WTC11 (cell line): Measurements from ENCODE around the gene EEIG1. TPM values are rescaled to one million over a fixed set of nuclear protein-coding genes. Genes with fewer than 3 reads are reported as not detected.
A peak's percentile ranks its signal among the peaks of the same experiment; 100 is the strongest.

Experiments used
- ATAC-seq: fragments of 200-7000 bp; cut with Tn5 transposase; 2 replicates; pipeline ENCODE4 v1.10.0; 2021; ENCODE audit warnings: mild to moderate bottlenecking, moderate library complexity
- CTCF ChIA-PET: fragments of 300-600 bp; sonication (Branson Sonifier 250); formaldehyde crosslinking; loops from one replicate; lab custom pipeline; 2021; ENCODE audit warnings: antibody characterized with exemption; lab: Charles Lee
- POLR2A ChIA-PET: fragments of 350-600 bp; sonication (Branson Sonifier 250); formaldehyde crosslinking; loops from one replicate; lab custom pipeline; 2021; ENCODE audit warnings: antibody characterized with exemption; lab: Charles Lee
- DNase-seq: peaks from one replicate; pipeline ENCODE4 v3.0.0; 2021; ENCODE audit warnings: low spot score
- H3K27ac Mint-ChIP-seq: 2 replicates; pipeline ENCODE4 v1.8.0; 2021; ENCODE audit warnings: mixed read lengths
- H3K27me3 Mint-ChIP-seq: 2 replicates; pipeline ENCODE4 v1.8.0; 2021; ENCODE audit warnings: low read depth, mild to moderate bottlenecking, moderate library complexity, mixed read lengths
- H3K36me3 Mint-ChIP-seq: 2 replicates; pipeline ENCODE4 v1.8.0; 2021; ENCODE audit warnings: mixed read lengths
- H3K4me1 Mint-ChIP-seq: 2 replicates; pipeline ENCODE4 v1.8.0; 2022; ENCODE audit warnings: mixed read lengths
- H3K4me3 Mint-ChIP-seq: 2 replicates; pipeline ENCODE4 v1.8.0; 2021; ENCODE audit warnings: mild to moderate bottlenecking, moderate library complexity, mixed read lengths
- H3K9me3 Mint-ChIP-seq: 2 replicates; pipeline ENCODE4 v1.8.0; 2021; ENCODE audit warnings: mixed read lengths
- CBFB ChIP-seq: sonication (generic); formaldehyde crosslinking; IDR thresholded peaks from 2 replicates; pipeline ENCODE4 v1.8.1; 2022; ENCODE audit warnings: mild to moderate bottlenecking, low read depth, missing genetic modification reagents
- CTCF ChIP-seq: fragments of 200-600 bp; IDR thresholded peaks from 2 replicates; pipeline ENCODE4 v1.8.0; 2022; ENCODE audit warnings: antibody characterized with exemption
- ESRRA ChIP-seq: sonication (generic); formaldehyde crosslinking; IDR thresholded peaks from 2 replicates; pipeline ENCODE4 v1.8.1; 2022; ENCODE audit warnings: mild to moderate bottlenecking, missing genetic modification reagents, borderline replicate concordance
- FOXJ3 ChIP-seq: sonication (generic); formaldehyde crosslinking; IDR thresholded peaks from 2 replicates; pipeline ENCODE4 v1.9.0; 2021; ENCODE audit warnings: missing genetic modification reagents, mild to moderate bottlenecking, borderline replicate concordance
- GABPB1 ChIP-seq: sonication (generic); formaldehyde crosslinking; IDR thresholded peaks from 2 replicates; pipeline ENCODE4 v1.8.1; 2023; ENCODE audit warnings: mild to moderate bottlenecking, missing genetic modification reagents
- GTF2I ChIP-seq: fragments of 250-450 bp; sonication (Bioruptor Pico); conservative IDR thresholded peaks from 2 replicates; pipeline ENCODE4 v1.4.0; 2021; ENCODE audit warnings: mild to moderate bottlenecking
- HMGA2 ChIP-seq: fragments of 250-450 bp; sonication (Bioruptor Pico); IDR thresholded peaks from 2 replicates; pipeline ENCODE4 v1.4.0; 2021; ENCODE audit warnings: mild to moderate bottlenecking, moderate library complexity
- MXD4 ChIP-seq: fragments of 250-450 bp; sonication (Bioruptor Pico); IDR thresholded peaks from 2 replicates; pipeline ENCODE4 v1.8.0; 2021; ENCODE audit warnings: mild to moderate bottlenecking, moderate library complexity, borderline replicate concordance
- MYBL2 ChIP-seq: sonication (generic); formaldehyde crosslinking; IDR thresholded peaks from 2 replicates; pipeline ENCODE4 v1.8.1; 2023; ENCODE audit warnings: mild to moderate bottlenecking, moderate library complexity, missing genetic modification reagents
- NFE2L1 ChIP-seq: sonication (generic); formaldehyde crosslinking; IDR thresholded peaks from 2 replicates; pipeline ENCODE4 v1.8.1; 2023; ENCODE audit warnings: missing genetic modification reagents
- NFYB ChIP-seq: sonication (generic); formaldehyde crosslinking; conservative IDR thresholded peaks from 2 replicates; pipeline ENCODE4 v1.8.0; 2022; ENCODE audit warnings: low read depth, missing genetic modification reagents
- NR1H2 ChIP-seq: sonication (generic); formaldehyde crosslinking; IDR thresholded peaks from 2 replicates; pipeline ENCODE4 v1.9.0; 2021; ENCODE audit warnings: mild to moderate bottlenecking, moderate library complexity, missing genetic modification reagents
- NR3C1 ChIP-seq: sonication (generic); formaldehyde crosslinking; conservative IDR thresholded peaks from 2 replicates; pipeline ENCODE4 v1.8.1; 2023; ENCODE audit warnings: low read depth, mild to moderate bottlenecking, missing genetic modification reagents
- OVOL2 ChIP-seq: fragments of 250-450 bp; sonication (Bioruptor Pico); IDR thresholded peaks from 2 replicates; pipeline ENCODE4 v1.9.0; 2021; ENCODE audit warnings: mild to moderate bottlenecking, borderline replicate concordance
- PRDM15 ChIP-seq: sonication (generic); formaldehyde crosslinking; IDR thresholded peaks from 2 replicates; pipeline ENCODE4 v1.8.0; 2022; ENCODE audit warnings: missing genetic modification reagents
- SMAD3 ChIP-seq: sonication (generic); formaldehyde crosslinking; IDR thresholded peaks from 2 replicates; pipeline ENCODE4 v1.8.0; 2022; ENCODE audit warnings: missing genetic modification reagents, mild to moderate bottlenecking, borderline replicate concordance
- SOX15 ChIP-seq: fragments of 250-450 bp; sonication (Bioruptor Pico); IDR thresholded peaks from 2 replicates; pipeline ENCODE4 v1.9.0; 2021; ENCODE audit warnings: mild to moderate bottlenecking
- SP1 ChIP-seq: sonication (generic); formaldehyde crosslinking; conservative IDR thresholded peaks from 2 replicates; pipeline ENCODE4 v1.8.1; 2022; ENCODE audit warnings: missing genetic modification reagents
- TCF7 ChIP-seq: sonication (generic); formaldehyde crosslinking; IDR thresholded peaks from 2 replicates; pipeline ENCODE4 v1.8.0; 2022; ENCODE audit warnings: mild to moderate bottlenecking, low read depth, missing genetic modification reagents, moderate library complexity
- TEAD1 ChIP-seq: sonication (generic); formaldehyde crosslinking; IDR thresholded peaks from 2 replicates; pipeline ENCODE4 v1.8.0; 2022; ENCODE audit warnings: mild to moderate bottlenecking, missing genetic modification reagents
- ZBTB21 ChIP-seq: sonication (generic); formaldehyde crosslinking; IDR thresholded peaks from 2 replicates; pipeline ENCODE4 v1.8.1; 2023; ENCODE audit warnings: mild to moderate bottlenecking, missing genetic modification reagents, borderline replicate concordance
- ZNF263 ChIP-seq: sonication (generic); formaldehyde crosslinking; IDR thresholded peaks from 2 replicates; pipeline ENCODE4 v1.8.1; 2022; ENCODE audit warnings: low read depth, mild to moderate bottlenecking, moderate library complexity, missing genetic modification reagents
- ZNF281 ChIP-seq: sonication (generic); formaldehyde crosslinking; IDR thresholded peaks from 2 replicates; pipeline ENCODE4 v1.8.0; 2023; ENCODE audit warnings: mild to moderate bottlenecking, missing genetic modification reagents
- ZNF317 ChIP-seq: sonication (generic); formaldehyde crosslinking; IDR thresholded peaks from 2 replicates; pipeline ENCODE4 v1.8.1; 2023; ENCODE audit warnings: low read depth, mild to moderate bottlenecking, moderate library complexity, missing genetic modification reagents, borderline replicate concordance
- ZNF416 ChIP-seq: fragments of 250-450 bp; sonication (Bioruptor Pico); IDR thresholded peaks from 2 replicates; pipeline ENCODE4 v1.9.0; 2021; ENCODE audit warnings: mild to moderate bottlenecking, inconsistent platforms
- total RNA-seq: library from RNA; stranded (reverse); gene quantifications from 3 replicates; pipeline ENCODE4 v1.2.3, GENCODE V29; 2021
- TF ChIP-seq, protein P1 (sequence below): fragments of 250-450 bp; sonication (Bioruptor Pico); conservative IDR thresholded peaks from 2 replicates; pipeline ENCODE4 v1.9.0; 2021; ENCODE audit warnings: mild to moderate bottlenecking

Gene EEIG1
- total RNA-seq, 1 experiment from 2014 or later: 66.4 TPM

GRCh38 chr9:128026773-128027541 lies 46.2 kb upstream of the EEIG1 start:
- Mint-ChIP-seq H3K9me3 (no peaks in the 10 kb centered on the region), H3K4me3 (no peak overlapping the region), H3K36me3 (no peaks in the 10 kb centered on the region), H3K27ac (peak overlapping the region; percentile 38; the same call in 1 of the 2 replicates), H3K4me1 (peaks cover 4% of the 10 kb centered on the region), H3K27me3 (no peaks in the 10 kb centered on the region)
- DNase-seq: no peak
- ATAC-seq: no peak; the same call in 1 of the 2 replicates
- TF ChIP-seq ZNF416: no peak
- TF ChIP-seq, protein P1, sequence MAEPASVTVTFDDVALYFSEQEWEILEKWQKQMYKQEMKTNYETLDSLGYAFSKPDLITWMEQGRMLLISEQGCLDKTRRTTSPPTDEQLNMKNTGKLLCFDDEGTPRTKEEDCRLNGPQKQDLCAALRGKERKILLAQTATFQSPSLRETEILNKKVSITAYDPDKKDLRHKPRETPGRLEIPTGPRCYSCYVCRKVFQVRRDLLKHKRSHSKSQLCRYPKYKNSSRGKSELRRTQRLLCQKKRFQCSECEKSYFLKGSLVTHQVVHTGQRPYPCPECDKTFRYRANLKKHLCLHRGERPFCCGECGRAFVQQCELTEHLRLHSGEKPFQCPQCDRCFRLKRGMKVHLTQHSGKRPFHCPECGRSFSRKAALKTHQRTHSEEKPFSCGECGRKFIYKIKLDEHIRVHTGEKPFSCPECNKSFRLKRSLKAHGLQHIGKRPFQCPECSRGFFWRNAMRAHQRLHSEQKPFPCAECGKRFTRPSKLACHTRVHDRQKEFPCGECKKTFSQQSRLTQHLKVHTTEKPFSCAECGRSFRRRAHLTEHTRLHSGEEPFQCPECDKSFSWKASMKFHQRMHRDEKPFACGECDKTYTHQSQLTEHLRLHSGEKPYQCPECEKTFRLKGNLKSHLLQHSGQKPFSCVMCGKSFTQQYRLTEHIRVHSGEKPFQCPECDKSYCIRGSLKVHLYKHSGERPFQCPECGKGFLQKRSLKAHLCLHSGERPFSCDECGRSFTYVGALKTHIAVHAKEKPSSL (CRISPR knock-in tag): no peak
- TF ChIP-seq NFE2L1: no peak
- no peak for TF ChIP-seq ZBTB21
- TF ChIP-seq PRDM15: no peak
- no peak for TF ChIP-seq TCF7 (CRISPR knock-in tag)
- TF ChIP-seq ZNF281 (CRISPR knock-in tag): no peak
- no peak for TF ChIP-seq TEAD1
- TF ChIP-seq ESRRA (CRISPR knock-in tag): no peak
- no peak for TF ChIP-seq OVOL2 (CRISPR knock-in tag)
- no peak for TF ChIP-seq NR1H2
- no peak for TF ChIP-seq ZNF263 (CRISPR knock-in tag)
- TF ChIP-seq NR3C1: no peak
- no peak for TF ChIP-seq GTF2I (CRISPR knock-in tag)
- TF ChIP-seq SMAD3: no peak
- TF ChIP-seq MYBL2 (CRISPR knock-in tag): no peak
- ChIA-PET POLR2A (interaction anchor here (1.7 kb wide), 1 partner anchor 47 kb away, joined by 3 read pairs; no protein-coding TSS in a partner anchor), CTCF (interaction anchor here (1.0 to 3.6 kb wide), 6 partner anchors 41 to 202 kb away, joined by 3 to 26 read pairs (median 6); partner anchors contain the start of genes NAIF1 and SLC25A25)

GRCh38 chr9:128026255-128026772 lies 45.5 kb upstream of the EEIG1 start:
- ChIA-PET POLR2A (interaction anchor here (1.7 kb wide), 1 partner anchor 46 kb away, joined by 3 read pairs; no protein-coding TSS in a partner anchor), CTCF (interaction anchor here (1.0 to 3.6 kb wide), 7 partner anchors 41 to 201 kb away, joined by 3 to 26 read pairs (median 5); partner anchors contain the start of genes NAIF1 and SLC25A25)
- peaks cover 4% of the 10 kb centered on the region for H3K4me1 Mint-ChIP-seq
- ATAC-seq: no peak
- DNase-seq: no peak
- H3K27ac Mint-ChIP-seq: no peak overlapping the region; the same call in 1 of the 2 replicates
- no peaks in the 10 kb centered on the region for H3K9me3 Mint-ChIP-seq
- no peaks in the 10 kb centered on the region for H3K36me3 Mint-ChIP-seq
- H3K4me3 Mint-ChIP-seq: no peak overlapping the region
- no peaks in the 10 kb centered on the region for H3K27me3 Mint-ChIP-seq
- TF ChIP-seq CBFB (CRISPR knock-in tag) (no peak), SOX15 (CRISPR knock-in tag) (no peak), NFE2L1 (no peak), GABPB1 (CRISPR knock-in tag) (no peak), NFYB (CRISPR knock-in tag) (no peak), HMGA2 (no peak), CTCF (no peak), ZNF317 (CRISPR knock-in tag) (no peak), FOXJ3 (no peak), SP1 (CRISPR knock-in tag) (no peak), ZNF263 (CRISPR knock-in tag) (no peak), MXD4 (CRISPR knock-in tag) (no peak), NR3C1 (no peak)
